ENCODE results near the gene FTL.

FTL gene

GRCh38 chr19:48966541-48967345 lies 1.6 kb downstream of the FTL start:
- no peak for DNase-seq

GRCh38 chr19:48967346-48968178 lies 2.5 kb downstream of the FTL start:
- no peak for DNase-seq

GRCh38 chr19:48968179-48968661 lies 3.1 kb downstream of the FTL start:
- no peak for DNase-seq

- no peak for DNase-seq
Measured at GRCh38 chr19:48968813-48969218, 3.7 kb downstream of the FTL start.

GRCh38 chr19:48969276-48970138 lies 4.4 kb downstream of the FTL start:
- DNase-seq, result peak; percentile 57

GRCh38 chr19:48970139-48970766 lies 5.1 kb downstream of the FTL start:
- no peak for DNase-seq

GRCh38 chr19:48970923-48971395 lies 5.8 kb downstream of the FTL start:
- peak; percentile 66 for DNase-seq

GRCh38 chr19:48975947-48976847 lies 11.1 kb downstream of the FTL start:
- DNase-seq, result no peak

- DNase-seq, result no peak
Measured at GRCh38 chr19:48977061-48977460, 12.0 kb downstream of the FTL start.

- DNase-seq, result no peak
Measured at GRCh38 chr19:48982280-48982679, 17.2 kb downstream of the FTL start.

- no peak for DNase-seq
Measured at GRCh38 chr19:48985711-48986110, 20.6 kb downstream of the FTL start.

- no peak for DNase-seq
Measured at GRCh38 chr19:48986211-48986610, 21.1 kb downstream of the FTL start.

GRCh38 chr19:48987323-48987722 lies 22.2 kb downstream of the FTL start:
- DNase-seq, result no peak

GRCh38 chr19:48988286-48988685 lies 23.2 kb downstream of the FTL start:
- DNase-seq, result no peak

GRCh38 chr19:48988860-48989259 lies 23.8 kb downstream of the FTL start:
- no peak for DNase-seq

GRCh38 chr19:48989701-48990291 lies 24.7 kb downstream of the FTL start:
- DNase-seq, result no peak

GRCh38 chr19:48990400-48990799 lies 25.3 kb downstream of the FTL start:
- no peak for DNase-seq

GRCh38 chr19:48991011-48991609 lies 26.0 kb downstream of the FTL start:
- DNase-seq, result no peak

GRCh38 chr19:48991873-48992580 lies 26.9 kb downstream of the FTL start:
- DNase-seq, result no peak

Measured in NCI-H1048 (cell line).